HG03175 (cell line): ENCODE data around the gene FAM131C.
"Not testable (repeated sequence)": the region's sequence is repeated elsewhere in the genome, so short reads cannot be mapped to it uniquely, and the experiment has no call there.

ENCODE experiments used
- ATAC-seq: cut with Tn5 transposase; IDR thresholded peaks from one replicate; pipeline ENCODE4 v1.9.1; 2021; ENCODE audit warnings: mild to moderate bottlenecking, moderate library complexity; ENCODE audit not compliant: unreplicated experiment

Gene FAM131C

DNA sequence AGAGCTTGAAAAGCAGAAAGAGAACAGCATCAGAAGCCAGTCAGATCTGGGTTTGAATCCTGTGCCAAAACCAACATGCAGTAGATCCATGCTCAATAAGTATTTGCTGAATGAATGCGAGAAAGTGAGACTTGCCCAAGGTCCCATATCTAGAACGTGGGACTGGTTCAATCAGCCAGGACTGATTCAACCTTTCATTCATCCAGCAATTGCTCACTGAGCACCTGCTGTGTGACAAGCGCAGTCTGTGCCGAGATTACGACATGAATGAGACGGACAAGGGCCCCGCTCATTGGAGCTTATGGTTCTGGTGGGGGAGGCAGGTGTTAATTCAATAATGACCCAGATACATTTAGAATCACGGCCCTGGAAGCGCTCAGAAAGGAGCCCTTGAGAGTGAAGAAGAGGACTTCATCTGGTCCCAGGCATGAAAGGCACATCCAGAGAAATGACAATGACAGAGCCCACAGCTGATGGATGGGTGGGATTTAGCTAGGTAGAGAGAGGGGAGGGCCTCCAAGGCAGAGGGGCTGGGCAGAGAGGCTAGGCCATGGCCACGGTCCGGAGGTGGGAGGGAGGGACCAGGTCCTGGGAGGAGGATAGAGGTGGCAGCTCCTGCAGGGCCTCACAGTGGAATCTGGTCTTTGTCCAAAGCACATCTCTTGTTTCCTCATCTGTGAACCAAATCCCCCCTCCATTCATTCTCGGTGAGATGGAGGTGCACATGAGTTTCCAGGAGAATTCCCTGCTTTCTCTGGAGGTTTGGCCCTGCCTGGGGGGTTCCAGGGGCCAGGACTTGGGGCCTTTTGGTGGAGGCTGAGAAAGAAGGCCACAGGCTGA, 4.2 kb upstream of the FAM131C start:
- ATAC-seq: no peak

DNA sequence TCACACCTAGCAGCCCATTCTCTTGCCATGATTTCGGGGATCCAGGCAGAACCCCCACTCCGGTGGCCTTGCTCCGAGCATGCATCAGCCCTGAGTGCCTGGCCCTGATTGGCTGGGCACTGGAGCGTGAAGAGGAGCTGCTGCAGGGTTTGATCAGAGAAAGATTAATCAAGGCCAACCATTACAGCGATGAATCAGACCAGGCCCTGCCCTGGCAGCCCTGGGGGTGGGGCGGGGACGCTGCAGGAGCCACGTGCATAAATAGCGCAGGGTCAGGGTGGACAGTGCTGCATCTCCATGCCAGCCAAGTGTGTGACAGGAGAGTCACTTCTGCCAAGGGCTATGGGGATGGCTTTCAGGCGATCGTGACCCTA, 3.4 kb upstream of the FAM131C start:
- no peak for ATAC-seq

DNA sequence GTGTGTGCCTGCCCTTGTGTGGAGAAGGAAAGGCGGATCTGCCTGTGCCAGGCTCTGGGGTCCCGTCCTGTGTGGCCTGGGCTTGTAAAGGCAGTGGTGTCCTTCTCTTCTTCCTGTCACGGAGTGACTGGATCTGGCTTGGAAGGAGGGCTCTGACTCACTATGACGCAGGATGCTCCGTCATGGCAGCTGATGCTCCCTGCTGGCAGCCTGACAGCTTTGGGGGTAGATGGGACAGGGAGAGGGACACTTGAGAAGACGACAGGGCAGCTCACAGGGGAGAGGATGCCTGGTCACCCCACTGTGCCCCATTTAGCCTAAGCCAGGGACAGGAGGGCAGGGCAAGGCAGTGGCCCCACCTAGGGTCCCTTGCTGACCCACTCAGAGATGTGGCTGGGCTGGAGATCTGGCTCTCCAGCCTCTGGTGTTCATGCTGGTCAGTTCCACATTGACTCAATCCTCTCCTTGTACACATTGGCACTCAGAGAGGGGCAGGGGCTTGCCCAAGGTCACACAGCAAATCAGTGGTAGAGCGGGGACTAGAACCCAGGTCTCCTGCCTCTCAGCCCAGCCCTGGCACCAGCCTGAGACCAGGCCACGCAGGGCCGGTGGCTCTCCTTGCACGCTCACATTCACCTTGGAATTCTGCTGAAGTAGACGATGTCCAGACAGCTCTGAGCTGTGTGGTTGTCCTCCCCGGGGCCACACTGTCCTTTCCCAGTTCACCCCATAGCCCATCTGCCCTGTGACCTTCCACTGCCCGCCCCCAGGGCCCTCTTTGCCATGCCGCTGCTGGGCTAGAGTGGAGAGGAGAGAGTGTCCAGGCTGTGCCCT, 2.8 kb upstream of the FAM131C start:
- ATAC-seq: no peak

DNA sequence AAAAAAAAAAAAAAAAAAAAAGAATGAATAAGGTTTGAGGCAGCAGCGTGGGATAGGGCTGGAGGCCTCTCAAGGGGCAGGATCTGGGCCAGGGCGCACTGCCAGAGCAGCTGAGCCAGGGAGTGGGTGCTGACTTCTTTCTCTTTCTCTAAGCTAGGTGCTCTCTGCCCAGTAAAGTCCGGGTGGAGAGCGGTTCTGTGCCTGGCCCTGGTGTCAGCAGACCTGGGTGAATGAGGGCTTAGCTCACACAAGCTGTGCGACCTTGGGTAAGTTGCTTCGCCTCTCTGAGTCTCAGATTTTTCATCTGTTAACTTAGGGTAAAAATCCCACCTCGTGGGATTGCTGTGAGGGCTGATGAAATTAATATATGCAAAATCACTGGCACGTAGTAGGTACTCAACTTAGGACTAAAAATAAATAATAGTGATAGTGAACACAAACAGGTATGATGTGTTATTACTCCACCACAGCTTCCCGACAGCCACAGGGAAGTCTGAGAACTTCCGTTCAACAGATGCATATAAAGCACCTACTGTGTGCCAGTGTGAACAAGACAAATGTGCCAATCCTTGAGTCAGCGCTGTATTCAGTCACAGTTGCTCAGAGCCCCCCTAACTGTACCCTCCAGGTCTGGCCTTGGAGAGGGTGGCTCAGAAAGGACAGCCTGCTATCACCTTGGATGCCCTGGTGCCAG, 2.0 kb upstream of the FAM131C start:
- ATAC-seq: no peak

DNA sequence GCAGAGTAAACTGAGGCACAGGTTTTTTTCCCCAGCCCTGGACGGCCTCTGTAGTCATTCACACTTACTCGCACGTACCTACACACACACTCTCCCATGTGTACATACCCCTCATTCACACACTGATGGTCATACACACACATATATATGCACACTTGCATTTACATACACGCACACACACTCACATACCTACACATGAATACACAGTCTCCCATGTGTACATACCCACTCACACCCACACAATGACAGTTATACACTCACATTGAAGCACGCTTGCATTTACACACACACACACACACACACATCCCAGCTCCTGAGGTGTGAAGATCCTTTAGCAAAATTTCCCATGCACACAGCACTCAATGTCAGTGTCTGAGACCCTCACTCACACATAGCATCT, 766 bp upstream of the FAM131C start:
- ATAC-seq: no peak

DNA sequence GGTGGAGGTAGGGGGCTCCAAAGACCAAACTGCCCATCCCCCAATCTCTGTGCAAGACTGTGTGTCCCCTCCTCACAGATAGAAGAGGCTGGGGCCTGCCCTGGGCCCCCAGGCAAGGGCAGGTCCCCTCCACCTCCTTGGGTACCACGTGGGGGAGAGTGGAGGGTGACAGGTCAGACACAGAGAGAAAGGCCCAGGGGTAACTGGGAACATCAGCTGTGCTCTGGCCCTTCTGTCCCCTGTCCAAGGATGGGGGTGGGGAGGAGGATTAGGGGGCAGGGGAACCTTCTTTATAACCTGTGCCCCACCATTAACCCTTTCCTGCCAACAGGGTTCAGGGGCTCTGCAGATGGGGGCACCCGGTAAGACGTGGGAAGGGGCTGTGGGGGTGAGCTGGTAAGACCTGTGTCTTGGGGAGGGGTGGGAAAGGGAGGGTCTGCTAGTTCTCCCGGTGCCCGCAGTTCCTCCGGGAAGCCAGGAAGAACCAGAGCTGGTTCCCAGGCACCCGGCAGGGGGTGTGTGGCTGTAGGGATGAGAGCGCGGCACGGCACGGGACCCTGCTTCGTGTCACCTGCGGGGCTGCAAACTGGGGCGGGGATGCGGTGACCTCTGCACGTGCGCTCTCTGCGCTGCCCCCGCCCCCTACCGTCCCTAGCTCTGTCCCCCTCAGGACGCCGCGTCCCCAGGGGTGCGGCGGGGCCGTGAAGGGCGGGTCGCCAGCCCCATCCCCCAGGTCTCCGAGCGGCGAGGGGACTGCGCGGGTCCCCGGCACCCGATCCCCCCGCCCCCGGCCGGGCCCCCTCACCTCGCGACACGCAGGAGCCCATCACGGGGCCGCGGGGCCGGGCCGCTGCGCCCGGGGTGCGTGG, 601 bp downstream of the FAM131C start:
- no peak for ATAC-seq

DNA sequence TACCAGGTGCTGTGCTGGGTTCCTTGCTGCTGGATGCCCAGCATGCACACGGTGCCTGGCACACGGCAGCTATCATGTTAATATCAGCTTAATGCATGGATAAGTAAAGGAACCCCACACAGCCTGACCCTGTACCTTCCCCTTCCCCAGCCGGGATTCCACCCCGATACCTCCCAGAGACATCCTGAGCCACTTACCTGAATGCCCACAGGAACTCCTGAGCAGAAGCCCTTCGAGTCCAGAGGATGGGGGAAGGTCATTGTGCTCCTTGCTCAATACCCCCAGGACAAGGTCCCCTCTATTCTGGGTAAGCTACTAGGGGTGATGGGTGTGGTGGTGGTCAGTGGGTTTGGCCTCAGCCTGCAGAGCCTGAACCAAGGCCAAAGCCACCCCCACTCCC, 1.4 kb downstream of the FAM131C start:
- no peak for ATAC-seq

DNA sequence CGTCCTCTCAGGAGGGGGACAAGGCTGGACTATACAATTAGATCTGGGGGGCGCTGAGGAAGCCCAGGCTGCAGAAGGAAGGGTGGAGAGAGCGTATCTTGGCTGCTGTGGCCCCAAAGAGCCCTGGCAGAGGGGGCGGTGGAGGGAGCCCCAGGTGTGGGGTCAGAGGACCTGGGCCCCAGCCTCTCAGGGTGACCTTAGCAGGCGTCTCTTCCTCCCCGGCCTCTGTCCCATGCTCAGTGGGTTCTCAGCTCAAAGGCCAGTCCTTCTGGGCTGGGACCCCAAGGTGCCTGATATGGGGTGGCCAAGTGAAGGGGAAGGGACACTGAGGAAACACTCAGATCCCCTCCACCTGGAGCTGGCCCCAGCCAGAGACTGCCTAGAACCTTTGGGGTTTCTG, 1.8 kb downstream of the FAM131C start:
- no peak for ATAC-seq

DNA sequence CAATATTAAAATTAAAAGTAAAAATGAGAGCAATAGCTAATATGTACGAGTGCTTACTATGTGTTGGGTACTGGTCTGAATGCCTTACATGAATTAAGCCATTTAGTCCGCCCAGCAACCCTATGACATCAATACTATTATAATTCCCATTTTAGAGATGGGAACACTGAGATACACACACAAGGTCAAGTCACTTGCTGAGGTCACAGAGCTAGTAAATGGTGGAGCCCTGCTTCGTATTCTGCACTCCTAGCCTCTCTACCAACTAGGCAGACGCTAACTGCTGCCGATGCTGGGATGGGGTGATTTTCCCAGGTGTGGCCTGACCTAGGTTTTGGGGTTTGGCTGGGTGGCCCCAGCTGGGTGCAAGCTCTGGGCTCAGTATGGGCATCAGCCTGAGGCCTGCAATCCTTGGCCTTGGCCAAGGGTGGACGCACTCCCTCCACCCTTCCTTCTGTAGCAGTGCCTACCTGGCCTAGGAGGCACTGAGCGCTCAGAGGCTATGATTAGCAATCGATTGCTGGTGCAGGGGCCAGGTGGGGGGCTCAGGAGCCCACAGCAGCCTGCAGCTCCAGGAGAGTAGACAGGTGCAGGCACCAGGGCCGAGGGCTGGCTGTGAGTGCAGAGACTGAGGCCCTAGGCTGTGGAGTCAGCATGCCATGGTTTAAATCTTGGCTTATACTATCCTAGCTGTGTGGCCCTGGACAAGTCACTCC, 2.7 kb downstream of the FAM131C start:
- ATAC-seq: no peak

DNA sequence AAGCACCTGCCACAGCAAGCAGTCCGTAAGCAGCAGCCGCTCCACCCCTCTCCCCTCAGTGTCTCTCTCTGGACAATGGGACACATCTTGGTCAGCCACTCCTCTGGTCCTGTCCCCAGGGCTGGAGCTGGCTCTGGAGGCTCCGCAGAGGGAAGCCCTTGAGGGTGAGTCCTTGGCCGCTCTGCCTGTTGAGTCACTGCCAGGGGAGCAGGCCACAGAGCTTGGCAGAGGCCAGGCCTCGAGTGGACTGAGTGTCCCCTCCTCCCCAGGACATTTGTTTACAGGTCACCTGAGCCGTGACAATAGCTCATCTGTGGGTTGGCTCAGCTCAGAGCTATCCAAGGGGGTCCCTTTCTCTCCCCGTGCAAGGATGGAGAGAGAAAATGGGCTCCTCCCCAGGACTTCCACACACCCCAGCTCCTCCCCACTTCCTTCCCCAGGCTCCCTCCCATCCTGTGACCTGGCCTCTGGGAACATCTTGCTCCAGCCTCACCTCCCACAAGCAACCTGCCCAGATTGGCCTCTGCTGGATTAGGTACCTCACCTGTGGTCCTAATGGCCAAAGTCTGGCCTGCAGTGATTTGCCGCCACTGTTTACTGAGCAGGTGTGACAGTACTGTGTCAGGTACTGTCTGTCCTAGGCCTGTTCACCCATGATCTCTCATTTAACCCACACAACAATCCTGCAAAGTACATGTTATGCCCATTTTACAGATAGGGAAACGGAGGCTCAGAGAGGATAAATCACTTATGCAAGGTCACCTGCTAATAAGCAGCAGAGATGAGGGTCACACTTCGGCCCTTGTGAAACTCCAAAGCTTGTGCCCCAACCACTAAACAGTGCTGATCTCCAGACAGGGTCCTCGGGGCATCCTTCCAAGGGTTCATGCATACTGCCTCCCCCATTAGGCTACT, 4.8 kb downstream of the FAM131C start:
- no peak for ATAC-seq

DNA sequence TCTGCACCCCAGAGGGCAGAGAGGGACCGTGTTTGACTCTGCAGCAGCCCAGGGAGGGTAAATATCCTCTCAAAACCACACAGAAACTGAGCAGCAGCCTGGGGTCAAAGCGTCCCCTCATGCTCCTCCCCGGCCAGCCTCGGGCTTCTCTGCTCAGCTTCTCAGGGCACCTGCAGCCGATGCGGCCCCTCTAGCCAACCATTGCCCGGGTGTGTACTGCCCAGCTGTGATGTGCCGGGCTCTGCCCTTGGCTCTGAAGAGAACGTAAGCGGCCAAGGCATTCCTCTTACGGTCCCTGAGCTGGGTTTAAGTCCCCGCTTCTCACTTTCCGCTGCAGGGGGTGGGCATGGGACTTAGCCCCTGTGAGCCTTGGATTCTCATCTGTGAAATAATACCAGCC, 5.5 kb downstream of the FAM131C start:
- no peak for ATAC-seq

DNA sequence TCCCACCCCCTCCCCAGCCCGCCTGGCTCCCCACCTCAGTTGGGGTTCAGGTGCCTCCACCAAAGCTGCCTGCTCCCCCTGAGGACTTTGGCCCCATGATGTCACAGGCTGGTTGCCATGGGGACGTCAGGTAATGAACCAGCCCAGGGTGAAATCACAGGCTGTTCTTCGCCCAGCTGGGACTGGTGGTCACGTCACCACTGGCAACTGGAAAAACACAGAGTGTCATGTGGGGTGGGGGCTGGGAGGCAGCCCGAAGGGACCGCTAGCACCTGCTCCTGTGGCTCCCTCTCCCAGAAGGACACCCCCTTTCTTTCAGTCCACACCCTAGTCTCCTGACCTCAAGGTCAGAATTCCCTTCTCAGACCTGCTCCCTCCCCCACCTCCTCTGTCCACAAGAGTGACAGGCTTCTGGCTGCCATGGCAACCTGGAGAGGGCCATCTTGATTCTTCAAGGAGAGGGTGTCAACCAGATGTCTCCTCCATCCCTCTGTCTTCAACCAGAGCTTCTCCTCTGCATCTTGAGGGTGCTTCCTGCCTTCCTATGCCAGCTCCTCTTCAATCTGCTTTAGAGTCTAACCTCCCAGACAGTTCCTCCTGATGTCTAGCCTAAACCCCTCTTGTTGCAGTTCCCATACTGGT, 6.2 kb downstream of the FAM131C start:
- ATAC-seq: no peak

DNA sequence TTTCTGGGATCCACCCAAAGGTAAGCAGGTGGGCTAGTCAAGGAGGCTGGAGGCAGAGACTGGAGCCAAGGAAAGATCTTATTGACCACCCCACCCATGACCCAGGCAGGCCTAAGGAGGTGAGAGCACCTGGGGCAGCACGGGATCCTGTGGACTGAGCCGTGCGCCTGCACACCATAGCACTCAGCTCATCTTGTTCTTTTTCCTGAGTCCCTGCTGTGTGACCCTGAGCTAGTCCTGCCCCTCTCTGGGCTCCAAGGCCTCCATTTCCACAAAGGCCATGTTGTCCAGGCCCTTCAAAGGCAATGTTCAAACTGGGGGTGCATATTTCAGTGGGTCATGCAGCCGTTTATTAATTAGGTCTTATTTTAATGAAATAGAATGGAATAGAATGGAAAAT, 7.2 kb downstream of the FAM131C start:
- no peak for ATAC-seq

DNA sequence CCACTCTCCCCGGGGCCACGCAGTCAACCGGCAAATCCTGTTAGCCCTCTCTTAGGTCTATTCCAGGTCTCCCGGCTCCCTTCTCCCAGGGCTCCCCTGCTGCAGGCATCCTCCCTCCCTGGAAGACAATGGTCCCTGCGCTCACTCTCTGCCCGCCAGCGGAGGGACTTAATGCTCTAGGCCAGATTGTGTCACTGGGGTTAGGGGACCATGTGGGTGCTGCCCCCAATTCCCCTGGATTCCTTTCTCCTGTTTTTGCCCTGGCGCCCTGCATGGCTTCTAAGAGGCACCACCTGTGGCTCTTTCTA, 8.2 kb downstream of the FAM131C start:
- ATAC-seq: no peak

DNA sequence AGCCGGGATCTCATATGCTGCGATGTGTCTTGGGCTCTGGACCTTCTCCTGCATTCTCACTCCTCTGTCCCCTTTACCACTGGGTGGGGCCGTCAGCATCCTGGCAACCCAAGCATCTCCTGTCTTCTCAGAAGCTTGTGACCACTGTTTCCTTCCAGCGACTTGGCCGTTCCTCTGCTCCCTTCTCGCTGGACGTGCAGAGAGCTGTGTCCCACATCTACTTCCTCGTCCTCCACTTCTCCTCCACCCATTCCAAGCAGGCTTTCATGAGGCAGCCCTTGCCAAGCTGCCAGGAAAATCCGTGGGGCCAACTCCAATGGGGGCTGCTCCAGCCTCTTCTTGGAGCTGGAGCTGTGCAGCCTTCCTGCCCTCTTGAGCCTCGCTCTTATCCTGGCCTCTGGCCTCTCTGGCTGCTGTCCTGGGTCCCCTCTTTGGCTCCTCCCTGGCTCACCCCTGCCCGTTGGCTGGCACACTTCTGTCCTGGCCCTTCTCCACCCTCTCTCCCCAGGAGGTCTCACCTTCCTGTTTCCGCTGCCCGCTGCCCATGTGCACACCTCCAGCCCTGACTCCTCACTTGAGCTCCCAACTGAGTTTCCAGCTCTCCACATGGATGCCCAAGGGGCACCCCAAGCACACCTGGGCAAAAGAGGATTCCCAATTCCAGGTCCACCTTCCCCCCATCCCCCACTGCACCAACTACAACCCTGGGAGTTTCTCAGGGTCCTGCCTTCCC, 8.7 kb downstream of the FAM131C start:
- ATAC-seq: no peak

DNA sequence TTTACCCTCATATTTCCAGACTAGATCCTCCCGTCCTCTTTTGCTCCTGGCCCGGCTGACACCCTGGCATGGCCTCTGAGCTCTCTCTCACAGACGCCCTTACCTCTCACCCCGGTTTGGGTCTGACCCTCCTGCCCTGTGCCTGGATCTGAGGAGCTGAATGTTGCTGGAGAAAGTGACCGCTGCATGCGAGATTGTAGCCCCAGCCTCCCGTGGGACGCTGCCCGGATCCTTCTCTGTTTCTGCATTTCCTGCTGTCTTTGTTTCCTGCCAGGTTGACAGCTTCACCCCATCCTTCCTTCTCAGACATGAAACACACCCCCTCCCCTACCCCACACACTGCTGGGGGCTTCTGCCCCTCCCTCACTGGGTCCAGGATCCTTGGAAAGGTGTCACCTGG, 9.5 kb downstream of the FAM131C start:
- no peak for ATAC-seq

DNA sequence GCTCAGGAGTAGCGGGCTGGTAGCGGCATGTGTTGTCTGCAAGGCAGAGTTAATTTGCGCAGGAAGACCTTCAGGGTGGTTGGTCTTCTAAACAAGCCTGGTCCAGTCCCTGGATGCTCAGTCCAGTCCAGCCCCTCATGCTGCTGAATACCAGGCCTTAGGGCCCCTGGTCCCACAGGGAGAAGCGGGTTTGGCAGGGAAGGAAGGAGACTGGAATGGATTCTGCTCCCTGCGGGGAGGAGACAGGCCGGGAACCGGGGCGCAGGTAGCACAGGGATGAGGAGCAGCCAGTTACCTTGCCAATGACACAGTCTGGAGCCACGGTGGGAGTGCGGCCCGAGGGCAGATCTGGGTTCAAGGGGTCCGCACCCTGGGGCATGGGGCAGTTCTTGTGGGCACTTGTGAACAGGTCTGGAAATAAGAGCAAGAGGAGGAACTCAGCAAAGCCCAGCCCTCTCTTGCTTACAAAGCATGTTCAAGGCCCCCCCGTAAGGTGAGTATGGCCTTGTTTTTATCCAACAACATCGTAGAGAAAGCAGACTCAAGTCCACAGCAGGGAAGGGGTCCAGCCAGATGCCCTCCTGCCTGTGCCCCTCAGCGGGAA, 10.1 kb downstream of the FAM131C start:
- no peak for ATAC-seq

DNA sequence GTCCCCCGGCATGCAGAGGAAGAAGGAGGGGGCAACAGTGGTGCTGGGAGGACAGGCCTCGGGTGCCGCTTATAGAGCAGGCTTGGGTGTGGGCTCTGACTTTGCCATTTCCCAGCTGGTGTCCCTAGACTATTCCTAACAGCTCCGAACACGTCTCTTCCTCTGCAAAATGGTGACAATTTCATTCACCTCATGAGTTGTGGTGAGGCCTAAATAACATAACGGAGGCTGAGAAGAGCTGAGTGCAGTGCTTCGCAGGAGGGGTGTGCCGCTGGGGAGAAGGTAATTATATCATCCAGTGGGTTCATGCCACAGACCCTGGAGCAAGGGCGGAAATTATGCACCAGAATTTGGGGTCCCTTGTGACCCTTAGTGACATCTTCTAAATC, 10.8 kb downstream of the FAM131C start:
- ATAC-seq: not testable (repeated sequence)
